Tibial nerve (tissue), 3 donors: ENCODE results near the gene PSPH.

Source experiments
- POLR2A ChIP-seq, 2 donors: fragments of 450-650 bp; IDR thresholded peaks; one replicate each; pipeline ENCODE4 v1.6.1; 2017; ENCODE audit warnings: antibody characterized with exemption in 2 of 2, mild to moderate bottlenecking in 2 of 2, moderate library complexity in 2 of 2
- TF ChIP-seq, protein P1 (sequence below), 5 experiments: fragments of 200-600 bp in 3 of 5; fragments of 450-650 bp in 2 of 5; sonication (generic) in 3 of 5; IDR thresholded peaks; one replicate each; pipeline ENCODE4 v1.5.1; 2016 to 2019; ENCODE audit warnings: antibody characterized with exemption in 5 of 5, mild to moderate bottlenecking in 3 of 5, moderate library complexity in 2 of 5

DNA sequence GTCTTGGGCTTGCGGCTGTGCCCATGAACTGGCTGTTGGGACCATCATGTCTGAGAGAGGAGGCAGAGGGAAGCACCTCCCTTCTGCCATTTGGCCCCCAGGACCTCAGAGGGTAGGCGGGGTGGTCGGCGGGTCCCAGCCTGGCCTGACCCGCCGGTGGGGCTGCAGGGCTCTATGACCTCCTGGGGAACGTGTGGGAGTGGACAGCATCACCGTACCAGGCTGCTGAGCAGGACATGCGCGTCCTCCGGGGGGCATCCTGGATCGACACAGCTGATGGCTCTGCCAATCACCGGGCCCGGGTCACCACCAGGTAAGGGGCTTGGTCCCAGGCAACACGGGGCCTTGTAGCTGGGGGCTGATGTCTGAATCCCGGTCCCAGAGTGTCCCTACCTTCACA lies 27.0 kb upstream of the PSPH start:
- TF ChIP-seq, protein P1, sequence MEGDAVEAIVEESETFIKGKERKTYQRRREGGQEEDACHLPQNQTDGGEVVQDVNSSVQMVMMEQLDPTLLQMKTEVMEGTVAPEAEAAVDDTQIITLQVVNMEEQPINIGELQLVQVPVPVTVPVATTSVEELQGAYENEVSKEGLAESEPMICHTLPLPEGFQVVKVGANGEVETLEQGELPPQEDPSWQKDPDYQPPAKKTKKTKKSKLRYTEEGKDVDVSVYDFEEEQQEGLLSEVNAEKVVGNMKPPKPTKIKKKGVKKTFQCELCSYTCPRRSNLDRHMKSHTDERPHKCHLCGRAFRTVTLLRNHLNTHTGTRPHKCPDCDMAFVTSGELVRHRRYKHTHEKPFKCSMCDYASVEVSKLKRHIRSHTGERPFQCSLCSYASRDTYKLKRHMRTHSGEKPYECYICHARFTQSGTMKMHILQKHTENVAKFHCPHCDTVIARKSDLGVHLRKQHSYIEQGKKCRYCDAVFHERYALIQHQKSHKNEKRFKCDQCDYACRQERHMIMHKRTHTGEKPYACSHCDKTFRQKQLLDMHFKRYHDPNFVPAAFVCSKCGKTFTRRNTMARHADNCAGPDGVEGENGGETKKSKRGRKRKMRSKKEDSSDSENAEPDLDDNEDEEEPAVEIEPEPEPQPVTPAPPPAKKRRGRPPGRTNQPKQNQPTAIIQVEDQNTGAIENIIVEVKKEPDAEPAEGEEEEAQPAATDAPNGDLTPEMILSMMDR (IDR thresholded peaks at IDR 0.05) = no peak
- TF ChIP-seq POLR2A (IDR thresholded peaks at IDR 0.05) = no peak
